GM12878 (cell line): Measurements from ENCODE around the gene SLC35G1. TPM values are rescaled to one million over a fixed set of nuclear protein-coding genes. Genes with fewer than 3 reads are reported as not detected.

Experiments used
- ATAC-seq: fragments of 200-7000 bp; cut with Tn5 transposase; 3 replicates; pipeline ENCODE4 v1.9.1; 2020; ENCODE audit warnings: mild to moderate bottlenecking, moderate library complexity
- BruUV-seq: library from RNA; stranded (reverse); fragments of 400-500 nt; replicated peaks from 2 replicates; lab custom pipeline; 2021; lab: Mats Ljungman, UMichigan
- CTCF ChIA-PET: fragments of 300-600 bp; sonication (Branson Sonifier 250); formaldehyde crosslinking; extraction: SDS; loops from one replicate; lab custom pipeline; 2021; ENCODE audit warnings: inconsistent platforms; lab: Yijun Ruan, JAX
- POLR2A ChIA-PET: fragments of 350-600 bp; formaldehyde crosslinking; extraction: SDS; loops from one replicate; lab custom pipeline; 2021; ENCODE audit warnings: inconsistent platforms; lab: Charles Lee
- RAD21 ChIA-PET: fragments of 300-600 bp; sonication (Branson Sonifier 250); formaldehyde crosslinking; loops from one replicate; lab custom pipeline; 2023; ENCODE audit warnings: antibody characterized with exemption; ENCODE audit not compliant: unreplicated experiment; lab: Charles Lee
- SMC1A ChIA-PET: fragments of 300-600 bp; sonication (Branson Sonifier 250); formaldehyde crosslinking; loops from one replicate; lab custom pipeline; 2023; ENCODE audit not compliant: unreplicated experiment, uncharacterized antibody; lab: Charles Lee
- DNase-seq: peaks from one replicate; pipeline ENCODE4 v3.0.0-alpha.2; 2011; ENCODE audit warnings: low read depth, low spot score
- FAIRE-seq: peaks from 3 replicates; lab custom pipeline; 2011; peaks lifted over from hg19 to GRCh38; lab: Jason Lieb, UNC
- H2AFZ ChIP-seq: 2 replicates; pipeline ENCODE4 v1.6.0; 2011; ENCODE audit warnings: low read depth, low read length, control low read depth; ENCODE audit not compliant: control insufficient read depth
- H3K27ac ChIP-seq: 2 replicates; pipeline ENCODE4 v1.5.1; 2011; ENCODE audit warnings: control low read depth; ENCODE audit not compliant: control insufficient read depth, insufficient read depth
- H3K27me3 ChIP-seq, 2 experiments: replicated peaks in 1 of 2; 2 replicates each; pipeline versions ENCODE4 v1.6.0 to v1.6.1; 2011; ENCODE audit warnings: low read length in 1 of 2; ENCODE audit not compliant: control insufficient read depth in 2 of 2, insufficient read depth in 2 of 2
- H3K36me3 ChIP-seq, 2 experiments: 2 replicates each; pipeline ENCODE4 v1.5.1; 2011; ENCODE audit warnings: low read length in 1 of 2; ENCODE audit not compliant: control insufficient read depth in 2 of 2, insufficient read depth in 2 of 2
- H3K4me1 ChIP-seq: 2 replicates; pipeline ENCODE4 v1.6.1; 2011; ENCODE audit warnings: mild to moderate bottlenecking, low read length, moderate library complexity, mixed read lengths; ENCODE audit not compliant: control insufficient read depth, insufficient read depth
- H3K4me2 ChIP-seq: 2 replicates; pipeline ENCODE4 v1.6.0; 2011; ENCODE audit warnings: control low read depth; ENCODE audit not compliant: control insufficient read depth, insufficient read depth
- H3K4me3 ChIP-seq: fragments of 200-600 bp; sonication (generic); 2 replicates; pipeline ENCODE4 v1.5.1; 2016
- H3K79me2 ChIP-seq: 2 replicates; pipeline ENCODE4 v1.6.0; 2011; ENCODE audit warnings: low read length; ENCODE audit not compliant: control insufficient read depth, insufficient read depth
- H3K9ac ChIP-seq: 2 replicates; pipeline ENCODE4 v1.8.0; 2011; ENCODE audit warnings: low read length, control low read depth, mixed read lengths; ENCODE audit not compliant: control insufficient read depth, insufficient read depth
- H3K9me3 ChIP-seq: replicated peaks from 3 replicates; pipeline ENCODE4 v1.5.1; 2011; ENCODE audit warnings: mild to moderate bottlenecking, low read length; ENCODE audit not compliant: control insufficient read depth, insufficient read depth
- H4K20me1 ChIP-seq: 2 replicates; pipeline ENCODE4 v1.6.0; 2011; ENCODE audit not compliant: control insufficient read depth, insufficient read depth
- FOXK2 ChIP-seq: fragments of 450-650 bp; IDR thresholded peaks from 2 replicates; pipeline ENCODE4 v1.6.1; 2017; ENCODE audit warnings: mild to moderate bottlenecking, moderate library complexity
- KLF5 ChIP-seq: fragments of 450-650 bp; IDR thresholded peaks from 2 replicates; pipeline ENCODE4 v1.6.1; 2014; ENCODE audit warnings: mild to moderate bottlenecking; ENCODE audit not compliant: partially characterized antibody
- MTA3 ChIP-seq: IDR thresholded peaks from 2 replicates; pipeline ENCODE4 v1.6.1; 2012; ENCODE audit warnings: low read length, inconsistent platforms, borderline replicate concordance
- RAD21 ChIP-seq: IDR thresholded peaks from 2 replicates; pipeline ENCODE4 v1.6.1; 2011; ENCODE audit warnings: mild to moderate bottlenecking, low read depth, low read length, moderate library complexity; ENCODE audit not compliant: insufficient read depth
- SMC3 ChIP-seq: IDR thresholded peaks from 2 replicates; pipeline ENCODE4 v1.6.1; 2011; ENCODE audit warnings: low read length, improper control_type of control experiment, borderline replicate concordance
- WRNIP1 ChIP-seq: IDR thresholded peaks from 2 replicates; pipeline ENCODE4 v1.6.1; 2011; ENCODE audit warnings: low read depth, low read length, improper control_type of control experiment, borderline replicate concordance
- ZNF384 ChIP-seq: IDR thresholded peaks from 2 replicates; pipeline ENCODE4 v1.6.1; 2012; ENCODE audit warnings: low read depth, mild to moderate bottlenecking, low read length, improper control_type of control experiment, borderline replicate concordance
- WGBS: methylation state at CpG from one replicate; pipeline ENCODE4 v1.1.6; 2016; ENCODE audit warnings: low lambda C conversion rate; ENCODE audit not compliant: insufficient replicate concordance, insufficient coverage; ENCODE audit errors: missing lambda C conversion rate; 5-methylcytosine and 5-hydroxymethylcytosine counted together
- in situ Hi-C: fragments of 300-500 bp; cut with MboI; formaldehyde crosslinking; loops from 9 replicates; pipeline ENCODE4 v1.14.3; 2018; ENCODE audit warnings: mixed read lengths
- intact Hi-C: fragments of 100-400 bp; cut with micrococcal nuclease; formaldehyde crosslinking; loops from one replicate; pipeline ENCODE4 v1.14.2; 2022; ENCODE audit not compliant: unreplicated experiment
- polyA plus RNA-seq, 11 experiments: library from polyadenylated mRNA; depleted of rRNA in 4 of 11; unstranded in 6 of 11; stranded (reverse) in 5 of 11; fragments of >200 nt; fragmentation: Nextera tagmentation in 4 of 11; fragmentation: Illumina TruSeq in 1 of 11; extraction: Ambion mirVana in 4 of 11; extraction: Trizol in 1 of 11; gene quantifications; 1 replicate in 1 of 11; 2 replicates in 10 of 11; pipeline versions ENCODE4 v1.2.1 to v1.2.3, GENCODE V29; 2011 to 2016; ENCODE audit warnings: inconsistent platforms in 2 of 11, missing spikeins in 2 of 11, low read depth in 1 of 11
- total RNA-seq, 4 experiments: library from RNA; depleted of rRNA in 3 of 4; stranded (reverse); fragments of >200 nt in 3 of 4; fragmentation: Illumina TruSeq in 1 of 4; extraction: Trizol in 1 of 4; gene quantifications; 2 replicates each; pipeline versions ENCODE4 v1.2.1 to v1.2.3, GENCODE V29; 2013 to 2021
- TF ChIP-seq, protein P1 (sequence below): IDR thresholded peaks from 2 replicates; pipeline ENCODE4 v1.6.1; 2012; ENCODE audit warnings: low read depth, low read length, improper control_type of control experiment
- TF ChIP-seq, protein P2 (sequence below), 3 experiments: IDR thresholded peaks in 2 of 3; conservative IDR thresholded peaks in 1 of 3; 2 replicates each; pipeline ENCODE4 v1.5.1; 2011; ENCODE audit warnings: low read depth in 3 of 3, low read length in 3 of 3, mild to moderate bottlenecking in 3 of 3, control low read depth in 2 of 3, moderate library complexity in 2 of 3, inconsistent platforms in 1 of 3, mixed read lengths in 1 of 3; ENCODE audit not compliant: control insufficient read depth in 2 of 3, insufficient read depth in 1 of 3; ENCODE audit errors: extremely low read depth in 1 of 3

The SLC35G1 gene
- total and polyA plus RNA-seq, 10 of the 15 experiments (the other 5 are each of a cell fraction or from before 2014, with no cell fraction given) = 1.7 to 8.8 (median 6.7) TPM

DNA sequence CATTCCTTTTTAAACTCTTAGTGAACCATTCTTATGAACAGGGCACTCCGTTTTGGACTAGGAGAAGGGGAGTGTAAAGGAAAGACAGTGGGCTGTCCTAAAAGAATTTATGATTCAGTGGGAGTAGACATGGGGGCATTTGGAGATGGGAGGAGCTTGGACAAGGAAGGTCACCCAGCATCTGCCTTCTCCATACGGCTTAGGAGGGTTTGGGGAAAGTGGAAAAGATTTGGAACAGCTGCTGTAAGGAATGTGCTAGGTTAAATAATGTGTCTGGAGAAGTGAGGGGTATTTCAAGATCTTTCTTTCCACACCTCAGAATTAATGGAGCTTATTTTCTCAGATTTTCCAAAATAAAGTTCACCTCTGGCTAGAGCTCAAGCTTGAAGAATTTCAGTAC lies 24.0 kb downstream of the SLC35G1 start (continued):
- TF ChIP-seq, protein P1, sequence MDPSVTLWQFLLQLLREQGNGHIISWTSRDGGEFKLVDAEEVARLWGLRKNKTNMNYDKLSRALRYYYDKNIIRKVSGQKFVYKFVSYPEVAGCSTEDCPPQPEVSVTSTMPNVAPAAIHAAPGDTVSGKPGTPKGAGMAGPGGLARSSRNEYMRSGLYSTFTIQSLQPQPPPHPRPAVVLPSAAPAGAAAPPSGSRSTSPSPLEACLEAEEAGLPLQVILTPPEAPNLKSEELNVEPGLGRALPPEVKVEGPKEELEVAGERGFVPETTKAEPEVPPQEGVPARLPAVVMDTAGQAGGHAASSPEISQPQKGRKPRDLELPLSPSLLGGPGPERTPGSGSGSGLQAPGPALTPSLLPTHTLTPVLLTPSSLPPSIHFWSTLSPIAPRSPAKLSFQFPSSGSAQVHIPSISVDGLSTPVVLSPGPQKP = no peak
- TF ChIP-seq FOXK2 = no peak

DNA sequence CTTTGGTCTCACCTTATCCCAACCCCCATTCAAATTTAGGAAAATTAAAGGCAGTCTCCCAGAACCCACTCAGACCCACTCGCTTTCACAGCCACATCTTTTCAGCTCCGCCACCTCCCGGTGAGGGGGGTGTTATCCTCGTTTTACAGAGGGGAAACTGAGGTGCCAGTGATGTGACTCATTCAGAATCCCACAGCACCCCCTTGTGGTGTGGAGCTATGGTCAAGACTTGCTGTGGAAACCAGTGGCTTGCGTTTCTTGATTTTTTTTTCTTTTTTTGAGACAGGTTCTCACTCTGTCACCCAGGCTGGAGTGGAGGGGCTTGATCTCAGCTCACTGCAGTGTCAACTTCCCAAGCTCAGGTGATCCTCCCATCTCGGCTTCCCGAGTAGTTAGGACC lies 27.6 kb downstream of the SLC35G1 start:
- Histone ChIP-seq H2AFZ (no peak overlapping the region), H3K4me1 (no peaks in the 10 kb centered on the region), H3K9me3 (no peaks in the 10 kb centered on the region), H3K79me2 (no peaks in the 10 kb centered on the region), H3K27me3 (no peaks in the 10 kb centered on the region), H4K20me1 (no peaks in the 10 kb centered on the region), H3K9ac (no peak overlapping the region), H3K4me3 (no peak overlapping the region)
- ChIA-PET SMC1A (interaction anchor here (1.6 kb wide), 2 partner anchors 25 to 228 kb away, joined by 3 to 4 read pairs; no protein-coding TSS in a partner anchor), CTCF (interaction anchor here (0.6 to 1.7 kb wide), 24 partner anchors 8 to 550 kb away, joined by 3 to 11 read pairs (median 3); partner anchors contain the start of gene SLC35G1), POLR2A (no interaction called here), RAD21 (interaction anchor here (0.7 to 1.8 kb wide), 6 partner anchors 26 to 399 kb away, joined by 3 to 6 read pairs (median 4); no protein-coding TSS in a partner anchor)
- FAIRE-seq = no peak
- WGBS = 83% methylated on average over 7 of the region's 7 CpGs
- no TSS peak for BruUV-seq
- no peak for DNase-seq
- in situ Hi-C loops = loop anchor here (10.0 kb wide), 1 partner anchor 523 kb away; no protein-coding TSS in a partner anchor
- peak; percentile 52 for ATAC-seq
- no peak for TF ChIP-seq WRNIP1
- TF ChIP-seq, protein P2, sequence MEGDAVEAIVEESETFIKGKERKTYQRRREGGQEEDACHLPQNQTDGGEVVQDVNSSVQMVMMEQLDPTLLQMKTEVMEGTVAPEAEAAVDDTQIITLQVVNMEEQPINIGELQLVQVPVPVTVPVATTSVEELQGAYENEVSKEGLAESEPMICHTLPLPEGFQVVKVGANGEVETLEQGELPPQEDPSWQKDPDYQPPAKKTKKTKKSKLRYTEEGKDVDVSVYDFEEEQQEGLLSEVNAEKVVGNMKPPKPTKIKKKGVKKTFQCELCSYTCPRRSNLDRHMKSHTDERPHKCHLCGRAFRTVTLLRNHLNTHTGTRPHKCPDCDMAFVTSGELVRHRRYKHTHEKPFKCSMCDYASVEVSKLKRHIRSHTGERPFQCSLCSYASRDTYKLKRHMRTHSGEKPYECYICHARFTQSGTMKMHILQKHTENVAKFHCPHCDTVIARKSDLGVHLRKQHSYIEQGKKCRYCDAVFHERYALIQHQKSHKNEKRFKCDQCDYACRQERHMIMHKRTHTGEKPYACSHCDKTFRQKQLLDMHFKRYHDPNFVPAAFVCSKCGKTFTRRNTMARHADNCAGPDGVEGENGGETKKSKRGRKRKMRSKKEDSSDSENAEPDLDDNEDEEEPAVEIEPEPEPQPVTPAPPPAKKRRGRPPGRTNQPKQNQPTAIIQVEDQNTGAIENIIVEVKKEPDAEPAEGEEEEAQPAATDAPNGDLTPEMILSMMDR (IDR thresholded peaks at IDR 0.05 in 2 of 3, conservative IDR thresholded peaks at IDR 0.05 in 1 of 3; ENCODE audit: control insufficient read depth in 2 of 3, extremely low read depth in 1 of 3, insufficient read depth in 1 of 3, low read depth in 3 of 3, low read length in 3 of 3) = peak; percentile 49 to 65 (median 54)
- TF ChIP-seq ZNF384 = 0 out of 2 replicates have a peak, but pooled peaks have one; percentile 8
- peak; percentile 52 for TF ChIP-seq RAD21
- TF ChIP-seq KLF5 = no peak
- no peak for TF ChIP-seq MTA3
- peak; percentile 41; the same call in 1 of the 2 replicates for TF ChIP-seq SMC3
- TF ChIP-seq, all 136 proteins: peak for 4
- no peaks in the 10 kb centered on the region for H3K36me3 ChIP-seq
- H3K4me2 ChIP-seq = no peak overlapping the region
- H3K27ac ChIP-seq = no peak overlapping the region
- intact Hi-C loops = no loop called here
